Neural cell (in vitro differentiated cells): Measurements from ENCODE around the gene DGKD.

Experiments
- EZH2 ChIP-seq: fragments of 200-600, 300-800 bp; shearing (Covaris generic), sonication (generic); IDR thresholded peaks from 2 replicates; pipeline ENCODE4 v1.6.1; 2014; ENCODE audit warnings: antibody characterized with exemption, low read length, borderline replicate concordance, mild to moderate bottlenecking; ENCODE audit not compliant: insufficient read depth, poor library complexity, severe bottlenecking
- MXI1 ChIP-seq: fragments of 450-650 bp; conservative IDR thresholded peaks from 2 replicates; pipeline ENCODE4 v1.6.1; 2014; ENCODE audit warnings: antibody characterized with exemption, mild to moderate bottlenecking; ENCODE audit not compliant: poor library complexity, severe bottlenecking
- POLR2AphosphoS5 ChIP-seq: IDR thresholded peaks from 2 replicates; pipeline ENCODE4 v1.6.1; 2012
- RAD21 ChIP-seq: fragments of 450-650 bp; conservative IDR thresholded peaks from 2 replicates; pipeline ENCODE4 v1.6.1; 2014; ENCODE audit warnings: antibody characterized with exemption, mild to moderate bottlenecking, moderate library complexity
- SMC3 ChIP-seq: fragments of 450-650 bp; conservative IDR thresholded peaks from 2 replicates; pipeline ENCODE4 v1.6.1; 2014; ENCODE audit warnings: antibody characterized with exemption, mild to moderate bottlenecking, moderate library complexity; ENCODE audit not compliant: poor library complexity
- TF ChIP-seq, protein P1 (sequence below): fragments of 450-650 bp; IDR thresholded peaks from 2 replicates; pipeline ENCODE4 v1.5.1; 2014; ENCODE audit warnings: antibody characterized with exemption, mild to moderate bottlenecking, moderate library complexity; ENCODE audit not compliant: poor library complexity, severe bottlenecking
- TF ChIP-seq, protein P2 (sequence below): IDR thresholded peaks from 2 replicates; pipeline ENCODE4 v1.6.1; 2012; ENCODE audit warnings: borderline replicate concordance

DNA sequence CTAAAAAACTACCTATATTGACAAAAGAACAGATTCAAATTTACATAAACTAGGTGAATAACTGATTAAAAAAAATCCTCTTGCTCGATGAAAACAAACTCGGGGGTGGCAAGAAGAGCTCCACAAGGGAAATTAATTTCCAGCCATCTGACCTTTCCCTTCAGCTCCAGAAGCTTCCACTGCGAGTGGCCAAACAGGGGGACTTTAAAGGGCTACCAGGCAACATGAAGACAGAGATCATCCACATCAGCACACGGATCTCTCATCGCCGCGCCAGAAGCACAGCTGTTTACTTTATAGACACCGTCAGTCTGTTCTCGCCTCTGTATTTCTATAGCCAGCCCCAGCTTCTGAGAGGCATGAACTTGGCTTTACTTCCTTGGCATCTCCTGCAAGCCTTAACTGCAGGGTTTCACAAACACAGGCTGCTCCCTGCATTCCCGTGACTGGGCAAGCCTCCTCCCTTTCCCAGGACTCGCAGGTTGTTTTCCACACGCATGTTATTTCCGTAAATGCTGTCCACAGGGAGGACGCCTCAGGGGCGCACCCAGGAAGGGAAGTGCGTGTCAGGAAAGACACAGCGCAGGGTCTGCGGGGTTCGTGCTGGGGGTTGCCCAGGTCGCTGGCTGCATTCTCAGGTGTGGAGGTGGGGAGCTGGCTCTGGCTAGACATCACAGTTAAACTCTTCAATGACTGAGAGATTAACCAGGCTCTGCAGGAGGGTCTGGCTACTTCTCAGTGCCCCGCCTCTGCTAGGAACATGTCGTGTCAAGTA, 127.3 kb downstream of the DGKD start:
- TF ChIP-seq, protein P1, sequence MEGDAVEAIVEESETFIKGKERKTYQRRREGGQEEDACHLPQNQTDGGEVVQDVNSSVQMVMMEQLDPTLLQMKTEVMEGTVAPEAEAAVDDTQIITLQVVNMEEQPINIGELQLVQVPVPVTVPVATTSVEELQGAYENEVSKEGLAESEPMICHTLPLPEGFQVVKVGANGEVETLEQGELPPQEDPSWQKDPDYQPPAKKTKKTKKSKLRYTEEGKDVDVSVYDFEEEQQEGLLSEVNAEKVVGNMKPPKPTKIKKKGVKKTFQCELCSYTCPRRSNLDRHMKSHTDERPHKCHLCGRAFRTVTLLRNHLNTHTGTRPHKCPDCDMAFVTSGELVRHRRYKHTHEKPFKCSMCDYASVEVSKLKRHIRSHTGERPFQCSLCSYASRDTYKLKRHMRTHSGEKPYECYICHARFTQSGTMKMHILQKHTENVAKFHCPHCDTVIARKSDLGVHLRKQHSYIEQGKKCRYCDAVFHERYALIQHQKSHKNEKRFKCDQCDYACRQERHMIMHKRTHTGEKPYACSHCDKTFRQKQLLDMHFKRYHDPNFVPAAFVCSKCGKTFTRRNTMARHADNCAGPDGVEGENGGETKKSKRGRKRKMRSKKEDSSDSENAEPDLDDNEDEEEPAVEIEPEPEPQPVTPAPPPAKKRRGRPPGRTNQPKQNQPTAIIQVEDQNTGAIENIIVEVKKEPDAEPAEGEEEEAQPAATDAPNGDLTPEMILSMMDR = no peak
- no peak for TF ChIP-seq POLR2AphosphoS5
- TF ChIP-seq RAD21 = no peak
- TF ChIP-seq, protein P2, sequence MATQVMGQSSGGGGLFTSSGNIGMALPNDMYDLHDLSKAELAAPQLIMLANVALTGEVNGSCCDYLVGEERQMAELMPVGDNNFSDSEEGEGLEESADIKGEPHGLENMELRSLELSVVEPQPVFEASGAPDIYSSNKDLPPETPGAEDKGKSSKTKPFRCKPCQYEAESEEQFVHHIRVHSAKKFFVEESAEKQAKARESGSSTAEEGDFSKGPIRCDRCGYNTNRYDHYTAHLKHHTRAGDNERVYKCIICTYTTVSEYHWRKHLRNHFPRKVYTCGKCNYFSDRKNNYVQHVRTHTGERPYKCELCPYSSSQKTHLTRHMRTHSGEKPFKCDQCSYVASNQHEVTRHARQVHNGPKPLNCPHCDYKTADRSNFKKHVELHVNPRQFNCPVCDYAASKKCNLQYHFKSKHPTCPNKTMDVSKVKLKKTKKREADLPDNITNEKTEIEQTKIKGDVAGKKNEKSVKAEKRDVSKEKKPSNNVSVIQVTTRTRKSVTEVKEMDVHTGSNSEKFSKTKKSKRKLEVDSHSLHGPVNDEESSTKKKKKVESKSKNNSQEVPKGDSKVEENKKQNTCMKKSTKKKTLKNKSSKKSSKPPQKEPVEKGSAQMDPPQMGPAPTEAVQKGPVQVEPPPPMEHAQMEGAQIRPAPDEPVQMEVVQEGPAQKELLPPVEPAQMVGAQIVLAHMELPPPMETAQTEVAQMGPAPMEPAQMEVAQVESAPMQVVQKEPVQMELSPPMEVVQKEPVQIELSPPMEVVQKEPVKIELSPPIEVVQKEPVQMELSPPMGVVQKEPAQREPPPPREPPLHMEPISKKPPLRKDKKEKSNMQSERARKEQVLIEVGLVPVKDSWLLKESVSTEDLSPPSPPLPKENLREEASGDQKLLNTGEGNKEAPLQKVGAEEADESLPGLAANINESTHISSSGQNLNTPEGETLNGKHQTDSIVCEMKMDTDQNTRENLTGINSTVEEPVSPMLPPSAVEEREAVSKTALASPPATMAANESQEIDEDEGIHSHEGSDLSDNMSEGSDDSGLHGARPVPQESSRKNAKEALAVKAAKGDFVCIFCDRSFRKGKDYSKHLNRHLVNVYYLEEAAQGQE = no peak
- no peak for TF ChIP-seq EZH2
- TF ChIP-seq SMC3 = no peak
- no peak for TF ChIP-seq MXI1
